ENCODE measurements around the gene M1AP. TPM values are rescaled to one million over a fixed set of nuclear protein-coding genes. Genes with fewer than 3 reads are reported as not detected.

Gene M1AP
- total and polyA plus RNA-seq, 7 donors = 0.16 to 0.60 (median 0.33) TPM; not detected in 3

- H3K36me3 ChIP-seq = no peaks in the 10 kb centered on the region
- TF ChIP-seq POLR2A (IDR thresholded peaks at IDR 0.05) = no peak
- TF ChIP-seq POLR2AphosphoS5 (IDR thresholded peaks at IDR 0.05) = no peak
- no peak for TF ChIP-seq CTCF (IDR thresholded peaks at IDR 0.05)
- no peak for TF ChIP-seq EP300 (IDR thresholded peaks at IDR 0.05)
- H3K27ac ChIP-seq = no peak overlapping the region
- intact Hi-C loops (cut with DNase I) = no loop called here
- H3K4me1 ChIP-seq = peaks cover 0 to 20% (median 14%) of the 10 kb centered on the region in 4 donors
- 93 to 94% methylated on average over 6 of the region's 6 CpGs for WGBS, 2 donors
- H3K4me3 ChIP-seq = no peak overlapping the region
- DNase-seq = no peak
- H3K27me3 ChIP-seq = peaks cover 0 to 6% (median 0%) of the 10 kb centered on the region in 3 donors
- no peaks in the 10 kb centered on the region for H3K9me3 ChIP-seq
These were observed 91.2 kb downstream of the M1AP start for GRCh38 chr2:74556831-74557370.

DNA sequence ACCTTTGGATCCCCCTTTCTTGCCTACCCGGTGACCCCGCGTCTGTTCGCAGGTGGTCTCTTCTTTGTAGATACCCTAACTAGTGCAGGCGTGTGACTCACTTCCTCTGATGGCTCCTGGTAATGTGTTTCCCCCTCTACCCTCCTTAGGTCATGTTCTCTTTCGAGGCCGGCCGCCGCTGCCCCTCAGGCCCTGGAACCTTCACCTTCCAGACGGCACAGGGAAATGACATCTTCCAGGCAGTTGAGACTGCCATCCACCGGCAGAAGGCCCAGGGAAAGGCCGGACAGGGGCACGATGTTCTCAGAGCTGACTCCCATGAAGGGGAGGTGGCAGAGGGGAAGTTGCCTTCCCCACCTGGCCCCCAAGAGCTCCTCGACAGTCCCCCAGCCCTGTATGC is 92.0 kb downstream of the M1AP start:
- DNase-seq = no peak
- TF ChIP-seq CTCF (IDR thresholded peaks at IDR 0.05) (no peak), EP300 (IDR thresholded peaks at IDR 0.05) (no peak), POLR2A (IDR thresholded peaks at IDR 0.05) (no peak), POLR2AphosphoS5 (IDR thresholded peaks at IDR 0.05) (no peak)
- Histone ChIP-seq H3K36me3 (no peaks in the 10 kb centered on the region), H3K27me3 (no peaks in the 10 kb centered on the region), H3K9me3 (no peaks in the 10 kb centered on the region), H3K4me3 (peak overlapping the region in 1 of 4 donors; percentile 66), H3K4me1 (peaks cover 0 to 20% (median 14%) of the 10 kb centered on the region in 4 donors), H3K27ac (peak overlapping the region in 3 of 4 donors; percentile 88 to 92 (median 90))
- intact Hi-C loops (cut with DNase I) = no loop called here
- 88 to 90% methylated on average over 14 of the region's 14 CpGs for WGBS, 2 donors

- Histone ChIP-seq H3K4me1 (peaks cover 0 to 20% (median 14%) of the 10 kb centered on the region in 4 donors), H3K9me3 (no peaks in the 10 kb centered on the region), H3K4me3 (peak overlapping the region; percentile 57 to 79 (median 68)), H3K36me3 (no peaks in the 10 kb centered on the region), H3K27me3 (no peaks in the 10 kb centered on the region), H3K27ac (peak overlapping the region; percentile 88 to 92 (median 89))
- WGBS, 2 donors = 72 to 75% methylated on average over 17 of the region's 17 CpGs
- TF ChIP-seq EP300 (IDR thresholded peaks at IDR 0.05) = no peak
- TF ChIP-seq POLR2AphosphoS5 (IDR thresholded peaks at IDR 0.05) = no peak
- no peak for TF ChIP-seq POLR2A (IDR thresholded peaks at IDR 0.05)
- TF ChIP-seq CTCF (IDR thresholded peaks at IDR 0.05) = no peak
- intact Hi-C loops (cut with DNase I) = loop anchor here (2.0 kb wide), 3 partner anchors 27 to 73 kb away; partner anchors contain the start of genes AUP1, CCDC142, HTRA2 and TTC31
- DNase-seq = peak; percentile 71
These were observed 92.5 kb downstream of the M1AP start for GRCh38 chr2:74555610-74556103.

DNA sequence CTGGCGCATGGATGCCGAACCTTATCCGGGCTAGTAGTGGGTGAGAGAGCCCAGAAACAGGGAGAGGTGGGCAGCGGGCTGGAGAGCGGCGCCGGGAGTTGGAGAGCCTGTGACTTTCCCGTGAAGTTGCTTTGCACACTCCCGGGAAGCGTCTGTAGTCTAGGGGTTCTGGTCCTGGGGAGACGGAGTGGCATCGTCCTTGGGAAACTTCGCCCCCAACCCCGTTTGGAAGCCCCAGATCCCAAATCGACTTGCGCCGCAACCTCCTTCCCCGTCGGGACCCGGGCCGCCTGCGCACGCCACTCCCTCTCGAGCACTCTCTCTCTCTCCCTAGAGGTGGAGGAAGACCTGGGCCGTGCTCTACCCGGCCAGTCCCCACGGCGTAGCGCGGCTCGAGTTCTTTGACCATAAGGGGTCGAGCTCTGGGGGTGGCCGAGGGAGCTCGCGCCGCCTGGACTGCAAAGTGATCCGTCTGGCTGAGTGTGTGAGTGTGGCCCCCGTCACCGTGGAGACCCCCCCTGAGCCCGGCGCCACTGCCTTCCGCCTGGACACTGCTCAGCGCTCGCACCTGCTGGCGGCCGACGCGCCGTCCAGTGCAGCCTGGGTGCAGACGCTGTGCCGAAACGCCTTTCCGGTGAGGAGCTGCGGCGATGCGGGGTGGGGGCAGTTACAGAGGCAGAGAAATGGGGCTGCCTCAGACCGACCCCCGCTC is 93.2 kb downstream of the M1AP start:
- Histone ChIP-seq H3K27ac (peak overlapping the region; percentile 88 to 92 (median 89)), H3K4me3 (peak overlapping the region; percentile 57 to 79 (median 68)), H3K36me3 (no peaks in the 10 kb centered on the region), H3K27me3 (no peaks in the 10 kb centered on the region), H3K9me3 (no peaks in the 10 kb centered on the region), H3K4me1 (peaks cover 0 to 20% (median 15%) of the 10 kb centered on the region in 4 donors)
- no peak for TF ChIP-seq POLR2AphosphoS5 (IDR thresholded peaks at IDR 0.05)
- TF ChIP-seq POLR2A (IDR thresholded peaks at IDR 0.05) = no peak
- TF ChIP-seq CTCF (IDR thresholded peaks at IDR 0.05) = no peak
- no peak for TF ChIP-seq EP300 (IDR thresholded peaks at IDR 0.05)
- DNase-seq = peak; percentile 82
- 1 to 2% methylated on average over 58 of the region's 58 CpGs for WGBS, 2 donors
- intact Hi-C loops (cut with DNase I) = loop anchor here (1.0 to 2.0 kb wide), 4 partner anchors 26 to 72 kb away; partner anchors contain the start of genes AUP1, CCDC142, HTRA2 and PCGF1

All from sigmoid colon (tissue), 7 donors.